ENCODE measurements around the gene VENTX.
A peak's percentile ranks its signal among the peaks of the same experiment; 100 is the strongest.
"Not testable (repeated sequence)": the region's sequence is repeated elsewhere in the genome, so short reads cannot be mapped to it uniquely, and the experiment has no call there.

Gene VENTX

GRCh38 chr10:133258818-133259601, 21.4 kb downstream of the VENTX start:
- DNase-seq = peak; percentile 85

- no peak for DNase-seq
Measured at GRCh38 chr10:133259602-133259989, 21.9 kb downstream of the VENTX start.

- DNase-seq = peak; percentile 59 to 70
Measured at GRCh38 chr10:133260895-133261725, 23.5 kb downstream of the VENTX start.

- DNase-seq = peak; percentile 90 to 91
Measured at GRCh38 chr10:133261726-133262325, 24.2 kb downstream of the VENTX start.

- DNase-seq = no peak
Measured at GRCh38 chr10:133262696-133263095, 25.0 kb downstream of the VENTX start.

GRCh38 chr10:133263674-133264073, 26.0 kb downstream of the VENTX start:
- no peak for DNase-seq

GRCh38 chr10:133264461-133264860, 26.8 kb downstream of the VENTX start:
- DNase-seq = peak; percentile 57 to 63

GRCh38 chr10:133265052-133265451, 27.4 kb downstream of the VENTX start:
- not testable (repeated sequence) for DNase-seq

GRCh38 chr10:133266056-133266795, 28.6 kb downstream of the VENTX start:
- no peak for DNase-seq

- no peak for DNase-seq
Measured at GRCh38 chr10:133267293-133267692, 29.6 kb downstream of the VENTX start.

- DNase-seq = no peak
Measured at GRCh38 chr10:133267829-133268228, 30.2 kb downstream of the VENTX start.

GRCh38 chr10:133268532-133268931, 30.9 kb downstream of the VENTX start:
- DNase-seq = no peak

GRCh38 chr10:133269367-133269766, 31.7 kb downstream of the VENTX start:
- no peak for DNase-seq

GRCh38 chr10:133270204-133270603, 32.5 kb downstream of the VENTX start:
- DNase-seq = no peak

- DNase-seq = no peak
Measured at GRCh38 chr10:133270773-133271297, 33.2 kb downstream of the VENTX start.

- DNase-seq = no peak
Measured at GRCh38 chr10:133271521-133272300, 34.1 kb downstream of the VENTX start.

GRCh38 chr10:133272301-133272963, 34.8 kb downstream of the VENTX start:
- DNase-seq = no peak

- no peak for DNase-seq
Measured at GRCh38 chr10:133272964-133273420, 35.3 kb downstream of the VENTX start.

GRCh38 chr10:133273534-133274143, 36.0 kb downstream of the VENTX start:
- DNase-seq = no peak
